NCI-H524 (cell line): ENCODE data around the gene AGTR1.

ENCODE experiments used
- DNase-seq, 2 experiments: peaks; one replicate each; lab custom pipeline; 2025; lab: John Stamatoyannopoulos, UW

Gene AGTR1

DNA sequence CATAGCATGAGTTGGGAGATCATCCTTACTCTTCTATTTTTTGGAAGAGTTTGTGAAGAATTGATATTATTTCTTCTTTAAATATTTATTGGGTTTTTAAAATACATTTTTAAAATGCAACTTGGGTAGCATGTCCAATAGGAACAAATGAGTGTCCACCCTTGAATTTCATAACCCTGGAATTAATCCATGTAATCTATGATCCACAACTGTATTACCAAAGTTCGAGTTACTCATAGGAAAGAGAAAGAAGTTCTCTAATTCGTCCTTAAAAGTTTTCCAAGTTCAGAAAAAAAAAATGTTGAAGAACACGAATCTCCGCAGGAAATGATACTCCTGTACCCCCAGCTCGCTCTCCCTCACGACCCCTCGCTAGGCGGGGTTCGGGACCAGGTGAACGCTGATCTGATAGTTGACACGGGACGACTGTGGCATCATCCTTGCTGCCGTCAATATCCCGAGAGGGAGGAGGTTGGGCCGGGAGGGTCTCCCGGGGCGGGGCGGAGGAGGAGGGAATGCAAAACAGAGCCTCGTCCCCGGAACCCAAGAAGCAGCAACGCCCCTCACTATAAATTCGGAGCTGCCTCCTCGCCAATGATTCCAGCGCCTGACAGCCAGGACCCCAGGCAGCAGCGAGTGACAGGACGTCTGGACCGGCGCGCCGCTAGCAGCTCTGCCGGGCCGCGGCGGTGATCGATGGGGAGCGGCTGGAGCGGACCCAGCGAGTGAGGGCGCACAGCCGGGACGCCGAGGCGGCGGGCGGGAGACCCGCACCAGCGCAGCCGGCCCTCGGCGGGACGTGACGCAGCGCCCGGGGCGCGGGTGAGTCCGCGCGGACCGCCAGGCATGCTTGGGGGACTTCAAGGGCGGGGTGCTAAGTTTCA lies at the start of gene AGTR1:
Gene AGTR1, plus strand, starts transcription at position 598 of the 884 bp plus-strand sequence. CDS start 43,133 bp downstream, outside the sequence.
- peak; percentile 9 to 60 for DNase-seq

DNA sequence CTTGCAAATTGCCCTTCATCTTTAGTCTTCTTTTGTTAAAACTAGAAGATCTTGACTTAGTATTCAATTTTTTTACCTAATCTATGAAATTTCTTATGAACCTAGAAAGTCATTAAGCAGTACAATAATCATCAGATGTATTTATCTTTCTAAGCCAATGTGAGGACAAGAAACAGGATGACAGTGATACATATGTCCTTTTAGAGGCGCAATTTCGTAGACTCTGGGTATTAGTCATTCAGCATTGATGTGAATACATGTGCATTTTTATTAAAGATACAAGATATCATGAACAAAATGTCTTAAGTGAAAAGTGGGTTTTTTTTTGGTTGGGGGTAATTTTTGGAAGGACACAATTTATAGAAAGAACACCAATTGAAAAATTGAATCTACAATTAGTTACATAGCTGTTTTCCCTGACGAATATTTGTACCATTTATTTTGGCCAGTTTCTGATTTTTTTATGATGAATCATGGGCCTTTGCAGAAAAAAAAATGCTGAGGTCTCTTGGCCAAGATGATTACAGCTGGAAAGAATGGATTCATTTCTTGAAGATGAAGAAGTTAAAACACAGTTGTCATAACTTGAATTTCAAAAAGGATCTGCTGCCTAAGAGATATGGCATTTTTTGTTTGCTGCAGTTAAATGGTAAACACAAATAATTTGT lies 48.9 kb upstream of the AGTR1 start:
- no peak for DNase-seq

- DNase-seq = no peak
Observed at GRCh38 chr3:148651549-148651948, 46.2 kb upstream of the AGTR1 start.

DNA sequence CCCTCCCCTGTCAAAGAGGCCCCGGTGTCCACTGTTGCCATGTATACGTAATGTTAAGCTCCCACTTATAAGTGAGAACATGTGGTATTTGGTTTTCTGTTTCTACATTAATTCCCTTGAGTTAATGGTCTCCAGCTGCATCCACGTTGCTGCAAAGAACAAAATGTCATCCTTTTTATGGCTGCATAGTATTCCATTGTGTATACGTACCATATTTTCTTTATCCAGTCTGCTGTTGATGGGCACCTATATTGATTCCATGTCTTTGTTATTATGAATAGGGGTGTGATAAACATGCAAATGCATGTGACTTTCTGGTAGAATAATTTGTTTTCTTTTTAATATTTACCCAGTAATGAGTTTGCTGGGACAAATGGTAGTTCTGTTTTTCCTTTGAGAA lies 43.3 kb upstream of the AGTR1 start:
- no peak for DNase-seq

DNA sequence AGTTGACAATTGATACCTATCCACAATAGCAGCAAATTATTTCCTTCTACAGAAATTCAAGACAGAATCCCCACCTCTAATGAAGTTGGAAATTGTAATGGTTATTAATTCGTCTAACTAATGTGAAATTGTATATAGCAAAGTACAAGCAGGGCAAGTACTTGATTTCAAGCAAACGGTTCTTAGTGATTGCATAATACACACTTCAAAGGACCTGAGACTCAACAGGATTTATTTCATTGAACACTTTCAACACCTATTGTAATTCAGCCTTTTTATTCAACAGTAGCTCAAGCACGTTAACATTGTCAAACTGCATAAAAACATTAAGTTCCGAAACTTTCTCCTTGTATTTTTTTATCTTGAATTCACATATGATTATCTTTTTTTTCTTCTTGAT lies 40.2 kb upstream of the AGTR1 start:
- no peak for DNase-seq

- no peak for DNase-seq
Observed at GRCh38 chr3:148659512-148659911, 38.2 kb upstream of the AGTR1 start.

DNA sequence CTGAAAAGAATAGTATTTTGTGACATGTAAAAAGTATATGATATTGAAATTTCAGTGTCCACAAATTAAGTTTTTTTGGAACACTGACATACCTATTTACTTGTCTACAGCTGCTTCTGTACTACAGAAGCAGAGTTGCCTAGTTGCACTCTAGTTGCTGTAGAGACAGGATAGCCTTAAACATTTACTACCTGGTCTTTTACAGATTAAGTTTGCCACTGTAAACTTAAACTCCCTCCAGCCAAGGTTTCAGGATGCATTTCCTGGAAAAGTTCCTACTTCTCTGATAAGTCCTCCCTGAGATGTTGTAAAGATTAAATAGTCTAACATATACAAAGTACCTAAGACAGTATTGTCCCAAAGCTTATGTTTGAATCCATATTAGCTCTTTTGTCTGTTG lies 17.4 kb upstream of the AGTR1 start:
- DNase-seq = no peak

DNA sequence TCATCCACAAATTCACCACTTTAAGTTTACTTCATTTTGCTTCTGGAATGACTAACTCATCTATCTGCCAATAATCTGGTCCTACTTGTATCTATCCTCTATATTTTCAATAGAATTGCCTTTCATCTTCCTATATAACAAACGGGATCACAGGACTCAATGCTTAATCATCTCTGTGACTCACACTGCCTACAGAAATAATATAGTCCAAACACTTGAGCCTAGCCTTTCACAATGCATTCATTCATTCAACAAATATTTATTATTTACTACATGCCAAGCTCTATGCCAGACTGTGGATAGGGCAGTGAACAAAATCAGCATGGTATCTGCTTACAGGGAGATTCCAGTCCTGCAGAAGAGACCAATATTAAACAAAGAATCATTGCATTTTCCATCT lies 16.6 kb upstream of the AGTR1 start:
- DNase-seq = no peak

- DNase-seq = no peak
Observed at GRCh38 chr3:148682997-148683396, 14.7 kb upstream of the AGTR1 start.

DNA sequence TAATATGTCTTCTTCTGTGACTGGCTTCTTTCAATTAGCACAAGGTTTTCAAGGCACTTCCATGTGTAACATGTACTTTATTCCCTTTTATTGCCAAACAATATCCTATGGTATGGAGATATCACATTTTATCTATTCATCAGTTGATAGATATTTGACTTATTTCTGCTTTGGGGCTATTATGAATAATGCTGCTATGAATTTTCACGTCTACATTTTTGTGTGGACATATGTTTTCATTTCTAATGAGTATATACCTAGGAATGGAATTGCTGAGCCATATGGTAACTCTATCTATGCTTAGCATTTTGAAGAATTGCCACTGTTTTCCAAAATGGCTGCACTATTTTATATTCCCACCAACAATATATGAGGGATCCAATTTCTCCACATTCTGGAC lies 3.6 kb upstream of the AGTR1 start:
- peak in 1 of 2 experiments; percentile 16 for DNase-seq

DNA sequence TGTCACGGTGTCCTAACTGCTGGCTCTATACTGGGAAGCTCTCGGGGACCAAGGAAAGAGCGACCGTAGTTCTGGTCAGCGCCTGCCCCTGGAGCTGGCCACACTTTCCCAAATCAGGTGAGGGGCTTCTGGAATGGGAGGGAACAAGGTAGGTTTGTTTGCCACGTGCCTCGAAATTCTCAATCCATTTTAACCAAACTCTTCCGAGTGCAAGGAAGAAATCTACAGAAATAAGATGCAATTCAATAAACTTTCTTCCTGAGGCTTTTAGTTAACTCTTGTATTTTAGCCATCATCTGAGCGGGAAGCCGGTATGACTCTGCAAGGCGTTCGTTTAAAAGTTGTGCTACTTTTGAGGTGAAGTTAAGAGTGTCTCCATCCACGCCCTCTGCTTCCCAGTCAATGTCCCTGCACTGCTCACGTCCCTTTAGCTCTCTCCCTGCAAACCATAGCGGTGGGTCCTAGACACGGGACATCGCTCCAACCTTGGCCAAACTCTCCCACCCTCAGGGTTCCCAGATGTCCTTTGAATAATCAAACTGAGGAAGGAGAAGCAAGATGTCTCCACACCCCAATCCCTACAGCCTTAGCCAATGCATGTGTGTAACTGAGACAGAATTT lies 597 bp downstream of the AGTR1 start:
- no peak for DNase-seq

- DNase-seq = no peak
Observed at GRCh38 chr3:148705314-148705713, 7.6 kb downstream of the AGTR1 start.

DNA sequence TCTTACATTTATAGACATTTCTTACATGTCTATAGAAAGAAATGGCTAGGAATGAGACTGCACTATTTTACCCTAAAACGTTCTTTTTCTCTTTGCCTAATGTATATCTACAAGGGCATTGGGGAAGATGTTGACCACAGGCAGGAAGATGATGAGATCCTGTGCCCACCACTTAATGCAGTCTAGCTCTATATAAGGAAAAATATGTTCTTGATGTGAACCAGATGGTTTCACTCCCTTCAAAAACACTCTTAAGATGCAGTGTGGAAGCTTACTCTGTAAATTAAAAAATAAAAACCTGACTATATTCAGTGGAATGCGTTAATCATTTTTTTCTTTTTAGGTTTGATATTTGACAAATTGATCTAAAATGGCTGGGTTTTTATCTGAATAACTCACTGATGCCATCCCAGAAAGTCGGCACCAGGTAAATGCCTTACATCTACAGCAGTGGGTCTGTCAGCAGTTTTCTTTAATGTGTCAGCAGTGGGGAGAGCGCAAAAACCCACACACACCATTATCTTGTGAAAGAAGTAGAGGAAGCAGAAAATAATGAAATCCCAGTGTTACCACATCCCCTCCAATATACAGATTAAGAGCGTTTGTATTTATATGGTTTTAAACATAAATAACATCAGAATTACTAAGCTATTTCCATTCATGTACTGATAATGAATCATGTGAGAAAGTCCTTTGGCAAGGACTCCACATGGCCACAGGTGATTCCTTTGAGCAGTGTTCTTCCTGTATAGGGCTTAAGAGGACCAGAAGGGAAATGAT lies 10.1 kb downstream of the AGTR1 start:
- DNase-seq = no peak

GRCh38 chr3:148708409-148708808 lies 10.7 kb downstream of the AGTR1 start:
- DNase-seq = peak in 1 of 2 experiments; percentile 8

DNA sequence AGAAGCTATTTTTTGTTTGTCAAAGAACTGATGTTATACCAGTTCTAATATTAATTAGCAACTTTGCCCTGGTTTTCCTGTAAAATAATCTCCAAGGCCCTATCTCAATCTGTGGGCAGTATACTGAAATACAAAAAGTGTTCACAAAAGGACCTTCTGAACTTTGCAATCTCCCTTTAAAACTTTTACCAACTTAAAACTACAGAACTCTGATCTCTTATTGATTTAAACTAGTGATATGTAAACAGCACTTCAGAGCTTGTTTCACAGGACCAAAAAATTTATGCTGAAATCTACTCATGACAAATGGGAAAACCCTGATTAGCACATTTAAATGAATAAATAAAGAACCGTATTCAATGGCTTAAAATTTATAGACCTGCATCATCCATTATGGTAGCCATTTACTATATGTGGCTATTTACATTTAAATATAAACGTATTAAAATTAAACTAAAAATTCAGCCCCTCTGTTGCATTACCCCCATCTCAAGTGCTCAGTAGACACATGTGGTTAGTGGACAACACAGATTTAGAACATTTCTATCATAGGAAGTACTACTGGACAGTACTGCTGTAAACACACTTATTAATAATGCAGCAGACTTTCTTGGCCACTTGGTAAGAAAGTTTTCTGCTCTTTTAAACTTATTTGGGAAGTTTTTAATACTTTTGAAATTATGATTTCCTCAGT lies 12.0 kb downstream of the AGTR1 start:
- DNase-seq = no peak

DNA sequence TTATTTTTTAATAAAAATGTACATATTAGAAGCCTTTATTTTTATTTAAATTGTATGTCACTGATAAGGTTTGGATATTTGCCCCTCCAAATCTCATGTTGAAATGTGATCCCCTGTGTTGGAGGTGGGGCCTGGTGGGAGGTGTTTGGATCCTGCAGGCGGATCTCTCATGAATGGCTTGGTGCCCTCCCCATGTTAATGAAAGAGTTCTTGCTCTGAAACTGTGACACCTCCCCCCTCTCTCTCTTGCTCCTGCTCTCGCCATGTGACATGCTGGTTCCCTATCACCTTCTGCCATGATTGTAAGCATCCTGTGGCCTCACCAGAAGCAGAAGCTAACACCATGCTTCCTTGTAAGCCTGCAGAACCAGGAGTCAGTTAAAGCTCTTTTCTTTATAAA lies 13.0 kb downstream of the AGTR1 start:
- DNase-seq = no peak

DNA sequence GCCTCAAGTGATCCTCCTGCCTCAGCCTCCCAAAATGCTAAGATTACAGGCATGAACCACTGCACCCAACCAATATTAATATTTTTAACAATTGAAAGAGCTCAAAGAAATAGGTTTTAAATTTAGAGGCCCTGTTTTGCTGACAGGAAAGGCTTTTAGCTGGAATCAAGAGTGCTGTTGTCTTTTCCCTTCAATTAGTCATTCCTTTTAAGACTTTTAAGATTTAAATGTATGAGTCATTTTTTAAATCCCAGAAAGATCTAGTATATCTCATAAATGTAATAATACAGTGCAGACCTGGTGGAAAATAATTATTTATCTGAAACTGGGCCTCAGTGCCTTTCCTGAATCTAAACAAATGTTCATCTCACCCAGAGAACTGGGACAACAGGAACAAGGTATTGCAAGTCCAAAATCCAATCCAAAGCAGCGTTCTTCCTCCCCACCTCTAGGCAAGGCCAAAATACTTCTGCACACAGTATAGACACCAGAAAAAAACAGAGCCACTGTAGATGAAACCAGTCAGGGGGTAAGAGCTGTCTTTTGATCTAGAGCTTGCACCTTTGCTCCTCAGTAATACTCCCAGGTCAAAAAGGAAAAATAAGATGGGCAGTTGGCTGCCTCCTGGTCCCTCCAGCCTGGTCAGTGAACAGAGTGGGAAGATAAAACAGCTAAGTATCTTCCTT lies 14.4 kb downstream of the AGTR1 start:
- DNase-seq = no peak

- no peak for DNase-seq
Observed at GRCh38 chr3:148714521-148714920, 16.8 kb downstream of the AGTR1 start.

- DNase-seq = no peak
Observed at GRCh38 chr3:148716657-148717056, 19.0 kb downstream of the AGTR1 start.

- no peak for DNase-seq
Observed at GRCh38 chr3:148717885-148718561, 20.3 kb downstream of the AGTR1 start.
